ENCODE results near the gene RIPK3.

The RIPK3 gene

DNA sequence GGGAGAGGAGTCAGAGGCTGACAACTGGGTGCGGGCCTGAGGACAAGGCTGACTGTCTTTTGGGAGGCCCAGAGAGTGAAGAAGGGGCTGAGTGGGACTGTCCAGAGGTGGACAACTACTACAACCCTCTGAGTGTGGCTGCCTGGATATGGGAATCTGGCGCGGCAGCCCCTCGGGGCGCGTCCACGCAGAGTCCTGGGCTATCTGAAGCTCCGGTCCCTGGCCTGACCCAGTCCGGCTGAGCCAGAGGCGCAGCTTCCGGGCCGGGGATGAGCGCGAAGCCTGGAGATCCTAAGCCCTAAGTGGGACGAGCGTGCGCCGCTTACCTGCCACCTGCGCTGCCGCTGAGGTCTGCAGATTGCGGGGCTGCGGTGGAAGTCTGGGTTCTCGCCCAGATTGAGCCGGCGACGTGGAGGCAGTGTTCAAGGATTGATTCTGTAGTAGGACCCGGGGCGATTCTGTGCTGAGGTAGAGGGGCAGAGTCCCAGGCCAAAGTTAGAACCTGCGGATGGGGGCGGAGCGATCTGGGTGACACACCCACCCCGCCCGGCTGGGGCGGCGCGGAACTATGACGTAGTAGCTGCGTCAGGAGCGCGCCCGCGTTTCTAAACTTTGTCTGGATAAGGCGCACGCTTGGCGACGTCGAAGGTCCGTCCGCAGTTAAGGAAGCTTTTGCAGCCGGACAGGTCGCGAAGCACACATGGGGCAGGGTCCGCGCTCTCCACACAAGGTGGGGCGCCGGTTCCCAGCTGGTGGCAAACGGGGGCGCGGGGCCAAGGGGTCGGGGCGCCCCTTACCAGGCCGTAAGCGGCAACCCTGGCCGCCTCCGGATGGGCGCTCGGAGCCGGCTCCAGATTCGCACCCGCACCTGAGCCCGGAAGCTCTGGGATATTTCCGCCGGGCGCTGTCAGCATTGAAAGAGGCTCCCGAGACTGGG, 40.3 kb downstream of the RIPK3 start, which contains the start of the genes DHRS1 and NOP9:
DHRS1 (minus strand) TSS at position 526 of the 937 bp plus-strand sequence. CDS start 674 bp downstream, outside the sequence.
NOP9 (plus strand) TSS at position 596 of the 937 bp plus-strand sequence; CDS start at position 701, 105 bp downstream.
- DNase-seq = peak; percentile 81

DNA sequence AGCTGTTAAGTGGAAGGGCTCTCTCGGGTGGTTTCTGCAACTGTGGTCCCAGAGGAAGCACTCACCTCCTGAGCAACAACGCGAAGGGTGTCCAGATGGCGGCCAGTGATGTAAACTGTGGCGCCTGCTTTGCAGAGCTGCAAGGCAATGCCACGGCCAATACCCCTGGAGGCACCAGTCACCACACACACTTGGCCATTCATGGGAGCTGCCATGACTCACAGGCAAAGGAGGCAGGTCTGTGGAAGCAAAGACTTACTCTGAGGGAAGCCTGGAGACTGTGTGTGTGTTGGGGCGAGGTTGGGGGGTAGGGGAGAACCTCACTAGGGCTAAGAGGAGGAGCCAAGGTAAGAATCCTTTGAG, 40.9 kb downstream of the RIPK3 start:
- no peak for DNase-seq

DNA sequence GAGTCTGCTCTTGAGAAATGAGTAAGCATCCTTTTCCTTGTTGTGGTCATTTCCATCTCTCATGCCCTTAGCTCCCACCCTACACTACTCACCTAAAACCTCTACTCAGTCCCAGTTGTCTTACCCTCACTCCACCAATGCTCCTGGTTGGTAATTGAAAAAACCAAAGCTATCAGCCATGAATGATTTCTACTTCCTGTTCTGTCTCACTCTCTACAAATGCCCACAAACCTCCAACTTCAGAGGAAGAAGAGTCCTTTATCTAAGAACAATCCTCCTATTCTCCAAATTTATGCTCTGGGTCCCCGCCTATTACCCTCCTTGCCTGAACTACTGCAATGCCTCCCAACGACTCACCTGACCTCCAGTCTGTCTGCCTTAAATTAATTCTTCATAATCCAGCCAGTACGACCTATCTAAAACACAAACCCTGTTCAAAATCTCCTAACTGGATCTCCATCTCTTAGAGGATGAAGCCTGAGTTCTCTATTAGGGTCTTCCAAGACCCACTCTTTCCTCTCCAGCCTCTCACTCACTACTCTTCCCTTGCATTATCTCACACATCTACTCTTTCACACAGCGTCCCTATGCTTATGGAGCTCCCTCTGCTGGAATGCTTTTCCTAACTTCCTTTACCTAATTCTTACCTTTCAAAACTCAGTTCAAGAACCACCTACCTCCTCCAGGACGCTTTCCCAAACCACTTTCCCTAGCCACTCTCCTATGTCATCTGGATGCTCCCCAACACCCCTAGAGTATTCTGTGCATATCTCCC, 42.4 kb downstream of the RIPK3 start:
- peak; percentile 12 for DNase-seq

DNA sequence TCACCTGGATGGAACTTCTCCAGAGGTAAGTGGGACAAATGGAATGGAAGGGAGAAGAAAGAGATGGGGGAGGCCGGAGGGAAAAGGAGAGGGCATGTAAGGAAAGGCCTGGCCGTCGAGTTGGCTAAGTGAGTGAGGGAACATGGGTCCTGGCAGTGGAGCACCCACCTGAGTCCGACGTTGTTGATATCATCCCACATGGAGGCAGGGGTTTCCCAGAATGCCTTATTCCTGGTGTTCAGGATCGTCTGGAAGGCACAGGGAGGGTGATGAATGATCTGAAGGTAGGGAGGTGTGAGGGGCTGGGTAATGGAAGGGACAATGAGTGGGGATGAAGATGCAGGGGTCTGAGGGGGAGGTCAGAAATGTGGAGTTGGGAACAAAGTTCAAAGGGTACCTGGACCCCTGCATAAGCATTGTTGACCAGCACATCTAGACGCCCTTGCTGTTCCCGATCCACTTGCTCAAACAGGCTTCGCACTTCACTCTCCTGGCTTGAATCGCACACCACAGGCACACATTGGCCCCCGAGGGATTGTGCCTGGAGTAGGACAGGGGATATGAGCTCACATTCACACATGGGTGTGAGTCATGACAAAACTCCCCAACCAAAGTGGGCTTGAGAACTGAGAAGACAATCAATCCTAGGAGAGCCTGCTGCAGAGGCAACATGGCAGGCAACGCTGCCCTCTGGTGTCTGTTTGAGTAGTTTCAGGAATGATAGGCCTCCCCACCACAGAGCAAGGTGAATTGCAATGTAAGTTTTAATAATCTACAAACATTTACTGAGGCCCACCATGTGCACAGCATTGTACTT, 43.2 kb downstream of the RIPK3 start:
- peak; percentile 60 for DNase-seq

DNA sequence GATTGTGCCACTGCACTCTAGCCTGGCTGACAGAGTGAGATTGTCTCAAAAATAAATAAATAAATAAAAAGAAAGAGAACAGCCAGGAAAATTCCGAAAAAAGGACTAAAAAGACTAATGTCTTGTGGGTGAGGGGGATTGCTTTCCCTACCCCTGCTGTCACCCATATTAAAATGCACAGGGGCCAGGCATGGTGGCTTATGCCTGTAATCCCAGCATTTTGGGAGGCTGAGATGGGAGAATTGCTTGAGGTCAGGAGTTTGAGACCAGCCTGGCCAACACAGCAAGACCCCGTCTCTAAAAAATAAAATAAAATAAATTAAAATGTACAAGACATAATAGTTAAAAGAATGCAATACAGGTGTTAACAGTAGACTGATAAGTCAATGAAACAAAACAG, 46.3 kb downstream of the RIPK3 start:
- DNase-seq = no peak

DNA sequence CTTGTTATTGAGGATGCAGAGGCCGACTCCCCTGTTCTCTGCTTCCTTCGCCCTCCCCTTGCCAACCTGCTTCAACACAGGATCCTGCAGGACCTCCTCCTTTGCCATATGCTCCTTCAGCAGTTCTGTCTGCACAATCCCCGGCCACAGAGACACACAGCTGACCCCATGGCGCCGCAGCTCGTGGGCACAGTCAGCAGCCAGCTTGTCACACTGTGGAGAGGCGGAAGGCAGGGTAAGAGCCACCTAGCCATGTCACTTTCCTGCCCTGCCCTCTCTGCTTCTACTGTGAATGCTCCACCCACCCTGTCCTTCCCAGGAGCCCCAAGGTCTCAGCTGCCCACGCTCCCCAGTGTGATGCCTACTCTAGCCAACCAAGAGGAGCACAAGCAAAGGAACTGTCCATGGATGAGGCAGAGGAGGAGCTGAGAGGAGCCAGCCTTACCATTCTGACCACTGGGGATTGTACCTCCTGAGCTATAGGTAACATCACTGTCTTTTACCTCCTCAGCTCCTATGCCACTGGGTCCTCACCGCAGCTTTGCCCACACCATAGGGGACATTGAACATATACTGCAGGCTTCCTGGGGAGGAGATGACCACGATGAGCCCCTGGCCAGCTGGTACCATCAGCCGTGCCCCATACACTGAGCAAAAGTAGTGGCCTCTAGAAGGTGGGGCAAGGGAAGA, 47.5 kb downstream of the RIPK3 start:
- no peak for DNase-seq

DNA sequence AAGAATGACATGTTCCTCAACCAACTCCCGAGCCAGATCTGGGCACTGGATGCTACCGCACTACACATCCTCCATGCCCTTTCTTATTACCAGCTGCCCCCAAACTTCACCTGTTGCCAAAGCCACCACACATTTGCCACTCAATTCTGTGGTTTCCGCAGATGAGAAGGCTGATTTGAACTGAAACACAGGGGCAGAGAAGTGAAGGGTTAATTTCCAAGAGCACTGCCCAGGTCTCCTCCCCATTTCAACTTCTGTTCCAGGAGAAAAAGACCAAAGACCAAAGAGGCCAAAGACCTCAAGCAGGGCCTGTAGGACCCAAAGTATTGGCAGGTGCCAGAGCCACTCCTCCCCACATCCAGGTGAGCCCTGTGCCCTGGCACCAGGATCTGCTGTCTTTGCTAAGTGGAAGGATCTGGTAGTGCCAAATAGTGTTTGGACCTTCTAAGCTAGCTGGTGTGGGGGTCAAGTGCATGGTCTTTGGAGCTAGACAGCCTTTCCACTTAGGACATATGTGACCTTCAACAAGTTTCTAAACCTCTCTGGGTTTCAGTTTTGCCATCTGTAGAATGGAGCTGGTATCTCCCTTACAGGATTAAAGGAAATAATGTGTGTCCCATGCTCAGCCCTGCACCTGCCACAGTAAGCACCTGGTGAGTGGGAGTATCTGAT, 48.2 kb downstream of the RIPK3 start:
- no peak for DNase-seq

DNA sequence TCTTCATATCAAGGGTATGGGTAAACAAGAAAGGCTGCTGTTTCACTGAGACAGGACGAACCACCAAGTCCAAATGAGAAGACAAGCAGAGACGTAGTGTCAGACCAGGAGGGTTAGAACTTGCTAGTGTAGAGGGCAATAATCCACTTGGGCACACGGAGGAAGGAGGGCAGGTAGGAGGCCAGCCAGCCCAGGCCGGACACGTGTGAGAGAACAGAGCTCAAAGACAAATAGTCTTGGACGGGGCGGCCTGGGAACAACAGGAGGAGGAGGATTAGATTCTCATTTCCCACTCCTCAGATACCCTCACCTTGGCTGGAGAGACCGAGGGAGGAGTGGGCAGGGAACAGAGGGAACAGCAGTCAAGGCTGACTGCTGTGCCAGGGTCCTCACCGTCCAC, 49.0 kb downstream of the RIPK3 start:
- DNase-seq = no peak

DNA sequence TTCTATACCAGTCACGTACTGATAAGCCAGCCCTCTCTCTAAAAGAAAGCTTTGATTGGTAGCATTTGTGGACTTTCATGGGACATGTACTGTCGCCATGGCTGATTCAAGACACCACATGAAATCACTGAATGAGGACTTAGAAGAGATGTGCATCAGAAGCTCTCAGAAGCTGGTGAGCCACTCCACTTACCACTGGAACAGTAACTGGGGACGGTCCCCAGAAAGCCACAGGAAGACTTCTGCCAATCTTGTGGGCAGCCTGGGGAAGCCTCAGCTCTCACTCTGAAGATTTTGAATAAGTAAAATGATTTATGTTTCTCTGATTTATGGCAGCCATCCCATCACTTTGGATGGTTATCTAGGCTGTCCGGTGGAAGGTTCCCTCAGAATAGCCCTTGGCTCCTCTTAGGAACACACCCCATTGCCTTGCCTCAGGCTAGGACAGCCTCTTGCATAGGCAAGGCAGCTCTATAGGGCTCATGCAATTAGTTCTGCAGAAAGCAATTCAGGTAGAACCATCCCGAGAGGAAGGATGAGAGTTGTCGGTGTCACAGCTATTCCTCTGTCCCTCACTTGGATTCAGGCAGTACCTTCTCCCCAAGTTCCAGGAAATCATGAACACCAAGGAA, 50.0 kb downstream of the RIPK3 start:
- DNase-seq = no peak

DNA sequence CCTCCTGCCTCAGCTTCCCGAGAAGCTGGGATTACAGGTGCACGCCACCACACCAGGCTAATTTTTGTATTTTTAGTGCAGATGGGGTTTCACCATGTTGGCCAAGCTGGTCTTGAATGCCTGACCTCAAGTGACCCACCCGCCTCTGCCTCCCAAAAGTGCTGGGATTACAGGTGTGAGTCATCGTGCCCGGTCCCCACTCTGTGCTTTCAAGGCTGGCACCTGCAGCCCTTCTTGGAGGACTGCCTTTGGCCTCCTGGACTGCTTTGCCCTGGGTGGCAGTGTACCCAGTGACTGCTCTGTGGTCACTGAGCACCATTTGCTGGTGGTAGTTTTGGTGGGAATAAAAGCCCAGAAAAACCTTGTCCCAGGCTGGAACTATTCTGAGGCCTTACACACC, 52.8 kb downstream of the RIPK3 start:
- DNase-seq = no peak
